ENCODE results near the gene DTX3L.

The DTX3L gene

DNA sequence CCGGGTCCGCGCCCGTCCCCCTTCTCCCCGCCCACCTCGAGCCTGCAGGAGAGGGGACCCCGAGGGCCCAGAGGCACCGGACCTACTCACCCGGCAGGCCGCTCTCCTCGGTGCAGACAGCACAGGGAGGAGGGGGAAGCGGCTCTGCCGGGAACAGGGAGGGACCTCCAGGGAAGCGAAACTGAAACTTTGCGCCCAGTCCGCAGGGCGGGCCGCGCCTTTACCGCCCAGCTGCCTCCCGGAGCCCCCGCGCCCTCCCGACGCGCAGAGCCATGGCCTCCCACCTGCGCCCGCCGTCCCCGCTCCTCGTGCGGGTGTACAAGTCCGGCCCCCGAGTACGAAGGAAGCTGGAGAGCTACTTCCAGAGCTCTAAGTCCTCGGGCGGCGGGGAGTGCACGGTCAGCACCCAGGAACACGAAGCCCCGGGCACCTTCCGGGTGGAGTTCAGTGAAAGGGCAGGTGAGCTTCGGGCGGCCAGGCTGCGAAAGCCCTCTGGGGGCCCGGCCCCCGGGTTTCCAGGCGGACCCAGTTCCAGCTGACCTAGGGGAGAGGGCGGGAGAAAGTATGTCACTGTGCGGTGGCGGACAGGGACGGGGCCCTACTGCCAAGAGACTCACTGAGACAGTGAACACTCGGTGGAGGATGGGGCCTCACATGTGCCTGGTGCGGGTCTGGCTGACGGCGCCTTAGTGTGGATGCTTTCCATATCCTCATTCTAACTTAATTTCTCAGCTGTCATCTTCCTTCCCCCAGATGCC, at the start of gene DTX3L, which contains the start of gene PARP9:
Gene DTX3L, plus strand, starts transcription at position 184 of the 758 bp plus-strand sequence. Its CDS starts 89 bp downstream, at position 273.
Gene PARP9, minus strand, starts transcription at position 146 of the 758 bp plus-strand sequence. CDS start 4,680 bp downstream, outside the sequence.
- DNase-seq = peak; percentile 94

DNA sequence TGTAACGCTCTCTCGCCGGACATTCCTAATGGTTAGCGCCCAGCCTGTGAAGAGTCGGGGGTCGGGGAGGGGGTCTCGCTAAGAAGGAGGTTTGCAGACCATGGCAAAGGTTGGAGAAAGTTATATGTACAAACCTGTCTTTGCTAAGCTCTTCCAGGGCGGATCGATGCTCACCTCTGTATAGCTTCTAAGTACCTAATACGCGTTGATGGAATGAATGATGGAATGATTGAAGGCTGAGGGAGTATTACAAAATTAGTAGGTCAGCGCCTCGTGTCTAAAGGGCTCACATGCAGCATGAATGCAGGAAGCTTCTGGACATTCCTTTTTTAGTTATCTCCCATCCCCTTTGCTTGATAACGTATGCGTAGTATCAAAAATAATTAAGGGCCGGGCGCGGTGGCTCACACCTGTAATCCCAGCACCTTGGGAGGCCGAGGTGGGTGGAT, 49.1 kb upstream of the DTX3L start:
- DNase-seq = no peak

DNA sequence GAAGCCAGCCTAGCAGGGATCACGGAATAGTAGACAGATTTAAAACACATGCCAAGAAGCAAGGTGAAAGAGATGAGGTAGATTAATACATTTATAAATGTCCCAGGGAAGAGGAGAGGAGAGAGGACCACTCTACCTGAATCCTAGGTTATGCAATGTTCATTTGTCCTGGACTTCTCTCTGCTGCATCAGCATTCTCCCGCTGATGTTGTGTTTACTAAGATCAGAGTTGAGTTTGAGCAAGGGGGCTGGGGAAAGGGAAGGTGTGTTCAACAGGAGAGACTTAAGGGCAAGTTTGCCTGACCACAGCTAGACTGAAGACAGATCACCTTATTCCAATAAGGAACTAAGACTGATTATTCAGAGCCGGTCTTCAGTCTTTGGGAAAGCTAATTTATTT, 48.3 kb upstream of the DTX3L start:
- DNase-seq = no peak

DNA sequence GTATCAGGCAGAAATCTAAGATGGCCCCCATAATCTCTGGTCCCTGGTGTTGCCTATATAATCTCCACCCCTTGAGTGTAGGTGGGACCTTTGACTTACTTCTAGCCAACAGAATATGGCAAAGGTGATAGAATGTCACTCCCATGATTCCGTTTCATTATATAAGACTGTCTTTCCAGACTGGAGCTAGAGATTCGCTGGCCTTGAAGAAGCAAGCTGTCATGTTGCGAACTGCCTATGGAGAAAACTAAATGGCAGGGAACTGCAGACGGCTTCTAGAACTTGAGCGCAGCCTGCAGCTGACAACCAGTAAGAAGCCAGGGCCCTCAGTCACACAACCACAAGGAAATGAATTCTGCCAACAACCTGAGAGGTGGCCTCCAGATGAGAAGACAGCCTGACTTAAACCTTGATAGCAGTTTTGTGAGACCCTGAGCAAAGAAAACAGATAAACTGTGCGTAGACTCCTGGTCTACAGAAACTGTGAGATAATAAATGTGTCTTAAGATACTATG, 47.2 kb upstream of the DTX3L start:
- no peak for DNase-seq

DNA sequence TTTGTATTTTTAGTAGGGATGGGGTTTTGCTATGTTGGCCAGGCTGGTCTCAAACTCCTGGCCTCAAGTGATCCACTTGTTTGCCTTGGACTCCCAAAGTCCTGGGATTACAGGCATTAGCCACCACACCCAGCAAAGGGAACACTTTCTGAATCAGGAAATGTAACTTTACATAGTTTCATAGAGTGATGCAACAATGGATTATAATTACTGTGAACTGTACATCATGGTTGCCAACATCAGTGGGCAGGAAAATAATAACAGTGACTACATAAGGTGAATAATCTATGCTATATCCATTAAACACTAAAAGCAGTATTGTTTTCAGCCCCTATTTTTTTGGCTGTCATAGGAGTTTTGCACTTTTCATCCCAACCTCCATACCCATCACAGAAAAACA, 44.4 kb upstream of the DTX3L start:
- no peak for DNase-seq

DNA sequence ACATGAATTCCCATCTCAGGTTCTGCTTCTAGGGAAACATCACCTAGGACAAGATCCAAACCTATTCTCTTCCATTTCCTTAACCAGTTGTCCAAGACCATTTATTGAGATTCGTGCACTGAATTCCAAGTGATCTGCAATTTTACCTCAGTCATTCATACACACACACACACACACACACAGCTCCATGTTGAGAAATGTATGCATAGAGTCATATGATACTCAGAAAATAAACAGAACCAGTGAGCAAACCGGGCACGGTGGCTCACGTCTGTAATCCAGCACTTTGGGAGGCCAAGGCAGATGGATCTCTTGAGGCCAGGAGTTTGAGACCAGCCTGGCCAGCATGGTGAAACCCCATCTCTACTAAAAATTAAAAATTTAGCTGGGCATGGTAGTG, 43.3 kb upstream of the DTX3L start:
- DNase-seq = no peak

DNA sequence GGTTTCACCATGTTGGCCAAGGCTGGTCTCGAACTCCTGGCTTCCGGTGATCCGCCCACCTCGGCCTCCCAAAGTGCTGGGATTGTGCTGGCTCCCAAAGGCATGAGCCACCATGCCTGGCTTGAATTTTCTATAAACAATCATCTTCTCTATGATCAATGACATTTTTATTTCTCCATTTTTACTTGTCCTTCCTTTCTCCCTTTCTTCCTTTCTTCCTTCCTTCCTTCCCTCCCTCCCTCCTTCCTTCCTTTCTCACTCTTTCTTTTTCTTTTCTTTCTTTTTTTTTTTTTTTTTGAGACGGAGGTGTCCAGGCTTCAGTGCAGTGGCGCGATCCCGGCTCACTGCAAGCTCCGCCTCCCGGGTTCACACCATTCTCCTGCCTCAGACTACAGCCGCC, 40.8 kb upstream of the DTX3L start:
- DNase-seq = no peak

DNA sequence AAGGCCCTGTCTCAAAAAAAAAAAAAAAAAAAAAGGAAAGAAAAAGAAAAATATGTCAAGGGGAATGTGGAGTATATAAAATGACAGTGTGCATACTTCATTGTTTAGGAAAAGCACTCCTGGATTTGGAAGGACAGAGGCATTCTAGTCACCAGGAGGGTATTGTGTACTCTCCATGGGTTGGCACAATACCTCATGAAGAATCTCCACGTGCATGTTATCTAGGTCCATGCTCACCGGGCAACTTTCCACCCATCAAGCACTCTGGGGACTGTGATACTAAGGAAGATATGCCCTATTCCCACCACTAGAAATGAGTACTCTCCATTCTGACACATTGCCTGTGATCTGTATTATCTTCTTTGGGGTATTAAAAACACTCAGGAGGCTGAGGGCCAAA, 34.0 kb upstream of the DTX3L start:
- DNase-seq = no peak

DNA sequence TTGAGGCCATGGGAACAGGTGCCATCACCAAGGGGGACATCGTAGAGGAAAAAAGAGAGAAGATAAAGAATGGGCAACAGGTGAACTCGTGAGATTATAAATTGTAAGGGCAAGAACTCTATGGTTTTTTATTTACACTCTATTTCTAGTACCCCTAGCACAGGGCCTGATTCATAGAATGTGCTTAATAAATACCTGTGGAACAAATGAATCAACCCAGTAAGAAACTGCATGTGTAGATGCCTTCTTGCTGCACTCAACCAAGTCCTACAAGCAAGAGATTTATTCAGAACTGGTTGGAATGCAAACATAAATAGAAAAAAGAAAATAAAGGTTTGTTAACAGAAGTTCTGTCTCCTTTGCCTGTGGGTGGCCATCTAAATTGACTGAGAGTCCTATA, 30.7 kb upstream of the DTX3L start:
- DNase-seq = no peak

DNA sequence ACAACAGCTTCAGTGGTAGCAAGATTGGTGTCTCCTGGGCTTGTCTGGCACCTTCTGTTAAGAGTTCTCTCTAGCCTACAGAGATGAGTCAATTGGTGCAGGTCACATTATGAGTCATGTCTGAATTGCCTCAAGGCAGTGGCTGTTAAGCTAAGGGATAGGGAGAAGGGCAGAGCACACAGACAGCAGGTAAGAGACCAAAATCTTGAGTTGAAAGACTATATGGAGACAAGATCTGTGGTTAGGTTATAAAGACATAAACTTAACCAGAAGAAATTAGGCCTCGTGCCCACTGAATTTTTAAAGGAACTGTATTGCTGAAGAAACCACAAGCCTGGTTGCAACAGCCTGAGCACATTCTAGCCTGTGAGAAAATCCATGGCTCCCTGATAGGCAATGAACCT, 30.2 kb upstream of the DTX3L start:
- no peak for DNase-seq

DNA sequence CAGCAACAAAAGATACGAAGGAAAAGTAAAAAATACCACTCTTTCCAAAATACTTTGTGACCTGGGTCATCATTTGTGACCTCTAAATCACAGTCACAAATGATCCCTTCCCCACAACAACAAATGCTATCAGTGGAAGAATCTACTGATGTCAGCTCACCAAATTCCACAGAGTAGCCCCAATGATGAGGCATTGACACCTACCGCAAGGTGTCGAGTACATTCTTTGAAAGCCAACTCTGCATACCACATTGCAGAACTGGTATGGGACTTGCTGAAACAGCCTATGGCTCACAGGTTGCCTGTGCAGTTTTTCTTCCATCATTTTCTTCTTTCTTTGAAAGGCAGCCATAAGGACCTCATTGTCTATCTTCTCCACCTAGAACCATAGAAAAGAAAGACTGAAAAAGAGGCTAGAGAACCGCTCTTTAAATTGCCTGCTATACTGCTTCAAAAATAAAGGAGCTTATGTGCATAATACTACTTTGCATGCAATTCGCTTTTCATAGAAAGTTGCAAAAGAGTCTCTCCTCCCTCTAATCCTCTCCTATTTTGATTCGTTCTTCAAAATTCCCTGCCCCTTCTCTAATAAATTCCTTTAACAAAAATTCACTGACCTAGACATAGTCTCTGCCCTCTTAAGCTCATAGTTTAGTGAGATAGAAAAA, 28.0 kb upstream of the DTX3L start:
- no peak for DNase-seq

DNA sequence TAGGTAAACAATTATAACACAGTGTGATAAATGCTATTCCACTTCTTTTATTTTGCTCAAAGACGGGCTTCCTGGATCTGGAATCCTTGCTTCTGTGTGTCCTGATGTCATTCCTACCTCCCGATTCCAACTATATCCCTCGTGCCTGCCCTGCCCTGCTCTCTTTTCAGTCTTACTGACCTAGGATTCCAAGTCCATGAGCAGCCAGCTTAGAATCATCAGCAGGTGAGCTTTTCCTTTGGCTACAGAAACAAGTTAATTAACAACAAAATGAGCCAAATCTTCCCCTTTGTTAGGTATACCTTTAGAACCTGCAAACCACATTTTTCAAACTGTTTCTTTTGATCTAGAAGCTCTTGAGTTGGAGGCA, 27.5 kb upstream of the DTX3L start:
- no peak for DNase-seq

DNA sequence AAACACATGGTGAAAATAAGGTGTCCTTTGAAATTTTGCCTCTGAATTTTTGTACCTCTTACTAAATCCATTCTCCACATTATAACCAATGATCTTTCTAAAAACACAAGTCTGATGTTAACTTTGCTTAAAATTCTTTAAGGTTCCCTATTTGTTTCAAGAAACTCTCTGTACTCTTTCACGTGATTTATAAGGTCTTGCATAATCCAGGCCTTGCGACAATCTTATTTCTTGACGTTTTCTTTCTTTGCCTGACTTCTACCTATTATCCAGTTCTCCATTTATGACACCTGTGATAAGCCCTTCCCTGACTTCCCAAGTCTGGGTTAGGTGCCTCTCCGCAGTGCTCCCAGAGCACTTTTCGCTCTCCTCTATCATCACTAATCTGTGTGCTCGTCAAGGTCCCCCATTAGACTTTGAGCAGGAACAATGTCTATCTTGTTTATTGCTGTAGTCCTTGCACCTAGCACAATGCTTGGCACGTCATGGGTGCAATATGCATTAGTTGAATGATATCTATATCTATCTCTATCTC, 25.1 kb upstream of the DTX3L start:
- DNase-seq = no peak

DNA sequence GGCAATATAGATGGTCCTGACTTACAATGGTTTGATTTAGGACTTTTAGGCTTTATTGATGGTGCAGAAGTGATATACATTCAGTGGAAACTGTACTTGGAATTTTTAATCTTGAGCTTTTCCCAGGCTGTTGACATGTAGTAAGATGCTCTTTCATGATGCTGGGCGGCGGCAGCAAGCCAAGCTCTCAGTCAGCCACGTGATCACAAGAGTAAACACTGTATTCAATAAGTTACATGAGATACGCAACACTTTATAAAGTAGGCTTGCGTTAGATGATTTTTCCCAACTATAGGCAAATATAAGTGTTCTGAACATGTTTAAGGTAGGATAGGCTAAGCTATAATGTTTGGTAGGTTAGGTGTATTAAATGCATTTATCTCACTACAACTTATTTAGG, 18.0 kb upstream of the DTX3L start:
- DNase-seq = no peak

DNA sequence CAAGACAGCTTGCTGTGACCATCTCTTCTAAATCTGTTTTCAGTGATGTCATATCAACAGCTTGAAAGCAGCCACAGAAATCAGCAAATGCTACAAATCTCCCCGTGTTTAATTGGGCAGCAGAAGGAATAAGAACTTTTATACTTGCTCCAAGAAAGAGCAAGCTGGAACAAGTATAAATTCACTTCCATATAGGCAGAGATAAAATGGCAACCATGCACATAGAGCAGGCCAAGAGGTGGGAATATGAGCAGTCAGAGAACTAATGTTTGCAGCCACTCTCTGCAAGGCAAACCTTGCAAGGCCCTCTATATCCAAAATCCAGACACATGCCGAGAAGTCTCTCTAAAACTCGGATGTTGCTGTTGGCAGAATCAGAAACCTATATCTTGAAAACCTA, 16.1 kb upstream of the DTX3L start:
- DNase-seq = no peak

DNA sequence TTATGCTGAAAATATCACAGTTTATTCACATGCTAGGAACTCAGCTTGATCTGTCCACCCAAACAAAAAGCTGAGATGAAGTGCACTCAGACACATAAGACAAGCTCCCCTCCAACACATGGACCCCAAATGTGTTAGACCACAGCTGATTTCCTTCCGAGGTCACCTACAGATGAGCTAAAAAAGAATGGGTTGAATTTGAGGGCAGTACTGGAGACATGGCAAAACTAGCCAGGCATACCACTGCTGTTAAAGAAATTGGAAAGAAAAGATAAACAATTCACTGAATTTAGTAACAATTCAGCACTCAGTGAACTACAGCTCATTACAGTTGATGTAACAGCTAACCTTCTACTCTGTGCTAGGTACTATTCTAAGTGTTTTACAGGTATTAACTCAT, 15.5 kb upstream of the DTX3L start:
- DNase-seq = no peak

DNA sequence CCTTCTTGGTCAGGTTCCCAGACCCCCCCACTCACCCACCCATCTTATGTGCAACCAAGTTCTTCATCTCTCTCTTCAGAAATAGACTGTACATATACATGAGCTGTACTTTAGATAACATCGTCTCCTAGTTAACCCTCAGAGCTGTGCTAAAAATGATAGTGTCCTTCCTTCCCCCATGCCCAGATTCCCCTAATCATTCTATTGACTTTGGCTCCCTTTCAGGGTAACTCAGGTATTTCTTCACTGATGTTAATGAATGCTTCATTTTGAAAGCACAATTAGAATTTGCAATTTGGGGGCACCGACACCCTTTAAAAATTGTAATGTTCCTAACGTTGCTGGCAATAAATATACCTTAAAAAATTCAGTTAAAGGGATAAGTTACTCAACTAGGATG, 11.0 kb upstream of the DTX3L start:
- no peak for DNase-seq

DNA sequence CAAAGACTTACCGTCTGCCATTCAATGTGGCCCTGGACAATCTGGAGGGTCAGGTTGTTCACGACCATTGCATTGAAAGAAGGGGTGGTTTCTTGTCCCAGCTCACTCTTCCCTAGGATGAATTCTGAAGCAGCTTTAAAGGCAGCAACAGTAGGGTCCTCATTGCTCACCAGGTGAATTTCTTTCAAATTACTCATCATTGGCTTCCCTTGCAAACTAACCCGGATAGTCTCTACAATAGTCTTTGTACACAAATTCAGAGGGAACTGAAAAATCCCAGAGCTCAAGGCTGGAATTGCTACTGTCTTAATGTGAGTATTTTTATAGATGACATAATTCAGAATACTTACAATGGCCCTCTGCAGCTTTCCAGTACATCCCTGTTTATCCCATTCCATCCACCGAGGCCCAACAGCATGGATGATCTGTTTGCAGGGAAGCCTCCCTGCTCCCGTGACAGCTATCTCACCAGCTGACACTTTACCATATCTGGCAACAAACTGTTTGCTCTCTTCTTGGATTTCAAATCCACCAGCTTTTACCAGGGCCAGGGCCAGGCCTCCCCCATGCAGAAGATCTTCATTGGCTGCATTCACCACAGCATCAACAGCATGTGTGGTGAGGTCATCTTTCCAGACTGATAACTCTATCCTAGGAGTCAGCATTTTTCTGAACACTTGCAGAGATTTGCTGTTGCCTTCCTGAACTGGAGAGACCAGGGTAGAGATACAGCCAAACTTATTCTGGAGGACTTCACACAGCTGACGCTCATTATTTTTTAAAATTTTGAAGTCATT, 8.7 kb upstream of the DTX3L start:
- DNase-seq = no peak

DNA sequence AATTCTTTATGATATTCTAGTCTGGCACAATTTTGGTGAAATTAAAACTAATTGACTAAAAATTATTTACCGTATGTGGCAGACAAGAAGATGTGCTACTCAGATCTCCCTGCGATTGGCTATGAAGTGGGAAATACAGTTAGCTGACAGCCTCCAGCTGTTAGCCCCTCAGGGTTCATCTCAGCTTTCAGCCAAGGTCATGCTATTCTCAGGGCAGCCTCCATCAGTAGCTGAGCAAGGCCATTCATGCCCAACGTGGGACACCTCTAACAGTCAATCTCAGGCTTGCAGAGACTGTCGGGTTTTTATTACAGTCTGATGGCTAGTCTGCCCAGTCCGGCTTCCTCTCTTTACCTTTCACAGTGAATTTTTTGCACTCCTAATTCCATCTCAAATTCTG, 6.8 kb upstream of the DTX3L start:
- DNase-seq = no peak

DNA sequence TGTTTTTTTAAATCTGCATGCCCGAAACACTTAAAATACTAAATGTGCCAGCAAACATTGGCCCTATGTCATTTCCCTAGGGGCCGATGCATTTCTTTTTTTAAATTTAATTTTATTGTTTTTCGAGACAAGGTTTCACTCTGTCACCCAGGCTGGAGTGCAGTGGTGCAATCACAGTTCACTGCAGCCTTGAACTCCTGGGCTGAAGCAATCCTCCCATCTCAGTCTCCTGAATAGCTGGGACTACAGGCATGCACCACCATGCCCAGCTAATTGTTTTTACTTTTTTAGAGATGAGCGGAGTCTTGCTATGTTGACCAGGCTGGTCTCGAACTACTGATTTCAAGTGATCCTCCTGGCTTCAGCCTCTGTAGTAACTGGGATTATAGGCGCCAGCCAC, 5.5 kb upstream of the DTX3L start:
- no peak for DNase-seq

DNA sequence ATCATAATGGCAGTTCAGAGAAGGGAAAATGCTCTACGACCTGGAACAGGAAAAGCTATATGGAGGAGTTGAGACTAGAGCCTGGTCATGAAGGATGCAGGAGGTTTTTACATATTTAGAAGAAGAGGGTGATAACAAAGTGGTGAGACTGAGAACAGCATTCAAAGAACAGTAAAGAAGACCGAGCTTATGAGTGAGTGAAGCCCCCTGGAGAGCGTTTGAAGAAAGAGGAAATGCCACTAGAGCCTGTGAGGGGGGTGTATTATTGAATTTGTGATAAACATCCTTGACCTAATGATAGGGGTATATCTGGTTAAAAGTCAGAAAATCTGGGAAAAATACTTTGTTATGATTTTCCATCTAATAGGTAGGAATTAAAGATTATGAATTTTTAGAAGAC, 4.2 kb upstream of the DTX3L start:
- DNase-seq = no peak

DNA sequence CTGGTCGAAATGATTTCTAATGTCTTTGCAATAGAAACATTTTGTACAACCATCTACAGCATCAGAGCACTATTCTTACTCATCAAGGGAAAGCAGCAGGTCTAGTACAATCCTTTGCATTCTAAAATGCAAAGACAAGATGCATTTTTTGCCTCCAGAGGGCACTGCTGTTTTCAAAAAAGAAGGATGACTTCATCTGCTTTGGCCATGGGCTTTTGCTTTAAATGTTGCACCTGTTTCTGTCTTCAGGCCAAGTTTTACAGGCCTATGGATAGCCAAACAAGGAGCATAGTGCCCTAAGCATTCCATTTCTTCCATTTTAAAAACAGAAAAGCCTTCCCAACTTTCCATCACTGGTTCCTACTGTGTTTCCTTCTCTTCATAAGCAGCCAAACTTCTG, 3.5 kb upstream of the DTX3L start:
- no peak for DNase-seq
